NCI-H446 (cell line): ENCODE data around the gene OAS1.

Source experiments
- DNase-seq, 2 experiments: peaks; one replicate each; lab custom pipeline; 2025; lab: John Stamatoyannopoulos, UW

The OAS1 gene

DNA sequence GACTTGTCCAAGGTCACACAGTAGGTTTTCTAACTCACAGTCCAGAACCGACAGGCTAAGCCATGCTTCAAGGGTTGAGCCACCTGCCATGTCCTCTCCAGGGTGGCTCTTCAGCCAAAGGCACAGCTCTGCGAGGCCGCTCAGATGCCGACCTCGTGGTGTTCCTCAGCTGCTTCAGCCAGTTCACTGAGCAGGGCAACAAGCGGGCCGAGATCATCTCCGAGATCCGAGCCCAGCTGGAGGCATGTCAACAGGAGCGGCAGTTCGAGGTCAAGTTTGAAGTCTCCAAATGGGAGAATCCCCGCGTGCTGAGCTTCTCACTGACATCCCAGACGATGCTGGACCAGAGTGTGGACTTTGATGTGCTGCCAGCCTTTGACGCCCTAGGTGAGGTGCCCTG is 58.9 kb downstream of the OAS1 start:
- DNase-seq, result no peak

DNA sequence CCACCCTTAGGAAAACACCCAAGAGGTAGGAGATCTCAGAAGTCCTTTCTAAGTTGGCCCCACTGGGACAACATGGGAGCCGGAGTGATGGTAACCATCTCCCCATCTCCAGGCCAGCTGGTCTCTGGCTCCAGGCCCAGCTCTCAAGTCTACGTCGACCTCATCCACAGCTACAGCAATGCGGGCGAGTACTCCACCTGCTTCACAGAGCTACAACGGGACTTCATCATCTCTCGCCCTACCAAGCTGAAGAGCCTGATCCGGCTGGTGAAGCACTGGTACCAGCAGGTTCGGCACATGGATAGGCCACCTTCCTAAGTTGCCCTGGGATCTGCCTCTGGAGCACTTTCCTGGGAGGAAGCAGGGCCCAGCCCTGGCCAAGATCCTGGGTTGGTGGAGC is 60.5 kb downstream of the OAS1 start:
- DNase-seq, result peak; percentile 1 to 34

GRCh38 chr12:112967858-112968257 is 61.1 kb downstream of the OAS1 start:
- DNase-seq, result no peak
